GM18858 (cell line): ENCODE measurements around the gene HOMEZ.
A peak's percentile ranks its signal among the peaks of the same experiment; 100 is the strongest.

ENCODE experiments used
- ATAC-seq: cut with Tn5 transposase; IDR thresholded peaks from one replicate; pipeline ENCODE4 v1.9.1; 2021; ENCODE audit not compliant: unreplicated experiment

The HOMEZ gene

DNA sequence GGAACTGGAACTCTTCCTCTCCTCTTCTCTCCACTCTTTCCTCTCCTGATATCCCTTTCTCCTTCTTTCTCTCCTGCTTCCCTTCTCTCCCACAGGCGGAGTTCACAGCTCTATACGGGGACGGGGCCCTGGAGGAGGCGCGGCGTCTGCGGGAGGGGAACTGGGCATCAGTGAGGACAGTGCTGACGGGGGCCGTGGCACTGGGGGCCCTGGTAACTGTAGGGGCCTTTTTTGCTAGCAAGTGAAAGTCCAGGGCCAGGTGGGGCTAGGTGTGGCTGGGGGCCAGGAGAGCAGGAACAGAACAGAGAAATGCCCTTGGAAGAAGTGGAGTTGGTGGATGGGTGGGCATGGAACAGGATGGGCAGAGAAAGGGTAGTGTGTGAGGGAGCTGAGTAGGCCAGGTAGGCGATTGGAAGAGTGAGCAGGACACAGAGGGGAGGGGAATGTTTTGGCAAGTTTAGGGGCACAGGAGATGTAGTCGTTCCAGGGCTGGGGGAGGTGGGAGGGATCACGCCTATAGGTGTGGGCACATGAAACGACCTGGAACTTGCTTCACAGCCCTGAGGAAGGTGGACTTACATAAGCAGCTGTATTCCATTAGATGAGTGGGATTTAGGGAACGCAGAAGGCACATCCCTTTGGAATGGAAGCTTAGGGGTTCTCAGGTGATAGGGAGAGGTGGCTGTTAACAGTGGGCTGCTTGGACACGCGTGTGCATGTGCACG lies 23.0 kb upstream of the HOMEZ start:
- no peak for ATAC-seq

GRCh38 chr14:23307687-23308644 lies 22.0 kb upstream of the HOMEZ start:
- no peak for ATAC-seq

GRCh38 chr14:23307146-23307530 lies 21.2 kb upstream of the HOMEZ start:
- no peak for ATAC-seq

GRCh38 chr14:23306412-23307145 lies 20.6 kb upstream of the HOMEZ start, which contains the start of gene BCL2L2:
Gene BCL2L2, plus strand, starts transcription at chr14:23306833. Its CDS starts 935 bp downstream, at chr14:23307768.
- no peak for ATAC-seq

DNA sequence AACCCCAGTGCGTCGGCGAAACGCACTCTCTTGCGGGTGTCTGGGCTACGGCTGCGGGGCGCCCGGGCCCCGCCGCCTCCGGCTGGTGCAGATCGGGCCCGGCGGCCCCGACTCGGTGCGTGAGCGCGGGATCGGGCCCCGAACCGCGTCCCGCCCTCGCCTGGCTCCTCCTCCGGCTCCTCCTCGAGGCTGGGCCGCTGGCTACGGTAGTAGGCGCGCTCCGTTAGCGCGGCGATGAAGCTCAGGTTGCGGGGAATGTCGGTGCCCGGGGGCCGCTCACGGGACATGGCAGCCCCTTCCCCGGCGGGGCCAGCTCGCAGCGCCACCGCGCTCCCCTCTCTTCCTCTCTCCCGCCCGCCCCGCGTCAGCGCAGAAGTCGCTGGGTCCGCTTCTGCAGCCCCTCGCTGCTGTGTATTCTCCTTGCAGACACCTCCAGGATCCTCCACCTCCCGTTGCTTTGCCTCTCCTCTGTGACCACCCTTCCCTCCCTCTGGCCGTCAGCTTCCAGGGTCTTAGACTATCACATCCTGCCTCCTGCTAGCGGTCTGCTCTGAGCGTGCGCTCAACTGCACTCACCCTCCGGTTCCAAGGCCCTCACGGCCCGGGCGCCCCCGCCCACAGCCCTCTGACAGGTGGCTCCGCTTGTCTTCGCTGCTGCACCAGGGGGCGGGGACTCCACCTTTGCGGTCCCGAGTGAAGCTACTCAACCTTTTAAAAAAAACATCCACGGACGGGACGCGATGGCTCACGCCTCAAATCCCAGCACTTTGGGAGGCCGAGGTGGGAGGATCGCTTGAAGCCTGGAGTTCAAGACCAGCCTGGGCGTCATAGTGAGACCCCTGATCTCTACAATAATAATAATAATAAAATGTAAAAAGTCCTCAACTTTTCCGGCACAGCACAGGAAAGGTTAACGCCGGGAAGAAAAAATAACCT lies 16.6 kb upstream of the HOMEZ start, which contains the start of gene PPP1R3E:
Gene PPP1R3E (minus strand): TSS at position 570 of the 936 bp plus-strand sequence. CDS start 283 bp downstream, at position 287.
- ATAC-seq: peak; percentile 23

DNA sequence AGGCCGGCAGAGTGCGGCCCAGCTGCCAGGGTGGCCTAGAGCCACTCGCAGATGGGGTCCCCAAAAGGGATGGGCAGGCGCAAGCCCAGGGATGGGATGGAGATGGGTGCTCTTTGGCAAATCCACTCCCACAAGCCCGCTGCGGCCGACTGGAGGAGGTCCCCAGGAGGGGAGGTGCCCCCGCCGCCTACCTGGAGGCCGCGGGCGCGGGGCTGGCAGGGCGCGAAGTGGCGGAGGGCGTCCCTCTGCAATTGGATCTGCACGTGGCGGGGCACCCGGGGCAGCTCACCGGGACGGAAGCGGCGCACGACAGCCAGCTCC lies 16.0 kb upstream of the HOMEZ start:
- peak; percentile 4 for ATAC-seq

GRCh38 chr14:23301288-23301968 lies 15.5 kb upstream of the HOMEZ start:
- ATAC-seq: peak; percentile 67

DNA sequence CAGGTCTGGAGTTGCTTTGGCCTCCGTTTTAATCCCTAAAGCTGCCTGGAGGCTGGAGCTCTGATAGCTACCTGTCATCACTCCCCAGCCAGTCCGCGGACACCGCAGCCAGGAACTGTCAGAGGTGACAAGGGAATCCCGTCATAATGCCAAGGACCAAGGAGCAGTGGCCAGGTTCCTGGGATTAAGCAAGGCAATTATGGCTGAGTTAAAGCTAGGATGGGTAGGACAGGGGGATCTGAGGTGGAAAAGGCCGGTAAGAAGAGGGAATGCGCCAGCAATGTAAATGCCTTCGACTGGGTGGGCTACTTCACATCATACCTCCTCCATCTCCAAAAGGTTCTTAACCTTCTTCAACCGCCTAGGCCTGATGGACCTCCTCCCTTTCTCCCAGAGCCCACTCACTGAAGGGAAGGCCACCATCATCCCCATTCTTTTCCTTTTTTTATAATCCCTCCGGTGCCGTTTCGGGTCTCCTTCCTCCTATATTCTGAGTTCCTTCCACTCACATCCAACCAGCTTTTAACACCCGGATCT lies 14.8 kb upstream of the HOMEZ start:
- no peak for ATAC-seq

DNA sequence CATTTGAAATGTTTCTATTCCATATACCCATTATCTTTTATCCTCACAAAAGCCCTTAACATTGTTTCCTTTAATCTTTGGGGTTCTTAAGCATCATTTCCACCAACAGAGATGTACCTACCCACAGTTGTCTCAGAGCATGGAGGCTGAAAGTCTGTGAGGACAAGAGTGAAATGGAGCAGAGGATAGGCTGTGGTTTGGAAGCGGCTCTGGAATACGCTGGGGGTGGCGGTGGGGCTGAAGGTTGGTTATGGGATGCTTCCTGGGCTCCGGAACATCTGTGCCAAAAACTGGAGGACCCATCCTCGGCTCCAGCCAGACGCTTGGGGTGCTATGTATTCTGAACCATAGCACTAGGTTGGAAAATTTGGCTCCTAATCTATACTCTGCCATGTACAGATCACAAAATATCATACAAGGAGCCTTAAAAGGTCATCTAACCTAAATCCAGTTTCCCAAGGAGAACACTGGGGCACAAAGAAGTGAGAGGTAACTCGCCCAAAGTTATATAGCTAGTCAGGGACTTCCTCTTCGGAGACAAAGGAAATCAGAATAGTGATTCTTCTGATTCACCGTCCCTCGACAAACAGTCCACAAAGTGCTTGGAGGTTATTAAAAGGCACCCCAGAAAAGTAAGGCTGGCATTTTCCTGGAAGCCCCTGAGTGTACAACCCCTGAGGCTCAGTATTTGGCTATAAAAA lies 14.2 kb upstream of the HOMEZ start:
- no peak for ATAC-seq

GRCh38 chr14:23299211-23299957 lies 13.5 kb upstream of the HOMEZ start:
- no peak for ATAC-seq

GRCh38 chr14:23297611-23298277 lies 11.8 kb upstream of the HOMEZ start:
- no peak for ATAC-seq

DNA sequence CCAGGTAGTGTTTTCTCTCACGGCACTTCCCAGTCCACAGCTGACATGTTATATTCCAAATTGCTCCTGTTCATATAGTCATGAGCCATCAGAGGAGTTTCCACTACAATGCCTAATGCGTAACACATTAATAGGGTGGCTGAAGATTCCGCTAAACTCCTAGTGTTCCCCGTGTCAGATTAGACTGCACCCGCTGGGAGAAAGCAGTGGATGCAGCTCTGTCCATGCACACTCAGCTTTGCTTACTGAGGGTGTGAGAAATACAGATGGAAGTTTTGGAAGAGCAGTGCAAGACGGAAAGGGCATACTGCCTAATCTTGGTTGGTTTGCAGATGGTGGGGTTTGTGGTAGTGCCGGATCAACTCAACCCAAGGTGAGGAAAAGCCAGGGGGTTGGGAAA lies 11.2 kb upstream of the HOMEZ start:
- ATAC-seq: no peak

DNA sequence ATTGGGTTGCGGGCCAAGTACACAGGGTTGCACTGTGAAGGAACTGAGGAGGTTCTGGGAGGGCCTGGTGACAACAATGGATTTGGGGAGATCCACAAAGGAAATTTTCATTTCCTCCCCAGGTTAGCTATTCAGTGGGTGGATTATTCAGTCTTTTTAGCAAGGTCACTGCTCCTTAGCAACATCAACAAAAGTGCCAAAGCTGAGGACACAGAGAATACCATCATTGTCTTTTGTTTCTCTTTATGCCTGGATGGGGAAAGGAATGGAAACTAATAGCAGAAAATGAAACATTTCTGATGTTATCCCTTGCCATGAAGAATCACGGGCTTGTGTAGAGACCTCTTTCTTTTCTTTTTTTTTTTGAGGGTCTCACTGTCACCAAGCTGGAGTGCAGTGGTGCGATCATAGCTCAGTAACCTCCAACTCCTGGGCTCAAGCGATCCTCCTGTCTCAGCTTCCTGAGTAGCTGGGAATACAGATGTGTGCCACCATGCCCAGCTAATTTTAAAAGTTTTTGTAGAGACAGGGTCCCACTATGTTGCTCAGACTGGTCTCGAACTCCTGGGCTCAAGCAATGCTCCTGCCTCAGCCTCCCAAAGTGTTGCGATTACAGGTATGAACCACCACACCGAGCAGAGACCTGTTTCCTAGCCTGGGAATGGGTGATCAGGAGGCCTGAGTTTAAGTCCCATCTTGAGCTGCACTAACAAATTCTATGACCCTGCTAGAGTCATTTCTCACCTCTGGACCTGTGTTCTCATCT lies 10.3 kb upstream of the HOMEZ start:
- no peak for ATAC-seq

GRCh38 chr14:23294734-23295561 lies 9.0 kb upstream of the HOMEZ start:
- ATAC-seq: no peak

DNA sequence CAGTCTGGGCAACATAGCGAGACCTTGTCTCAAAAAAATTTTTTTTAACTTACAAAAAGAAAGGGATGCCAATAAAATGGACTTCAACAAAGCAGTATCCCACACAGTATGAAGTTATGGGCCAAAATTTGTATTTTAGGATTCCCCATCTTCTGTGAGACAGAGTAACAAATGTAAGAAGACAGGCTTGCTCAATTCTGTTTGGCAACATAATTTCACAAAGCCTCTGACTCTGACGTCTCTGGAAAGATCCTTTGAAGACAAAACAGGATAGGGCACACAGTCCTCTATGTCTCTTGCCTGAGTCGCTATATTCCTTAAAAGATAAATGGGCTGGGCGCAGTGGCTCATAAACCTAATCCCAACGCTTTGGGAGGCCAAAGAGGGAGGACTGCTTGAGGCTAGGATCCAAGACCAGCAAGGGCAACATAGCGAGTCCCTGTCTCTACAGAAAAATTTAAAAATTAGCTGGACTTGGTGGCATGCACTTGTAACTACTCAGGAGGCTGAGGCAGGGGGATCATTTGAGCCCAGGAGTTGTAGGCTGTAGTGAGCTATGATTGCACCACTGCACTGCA lies 1.1 kb upstream of the HOMEZ start:
- no peak for ATAC-seq
